ENCODE measurements around the gene RPS6KB2. TPM values are rescaled to one million over a fixed set of nuclear protein-coding genes. Genes with fewer than 3 reads are reported as not detected.

Gene RPS6KB2
- total and polyA plus RNA-seq, 9 of the 15 experiments (the other 6 are each of a cell fraction or from before 2014, with no cell fraction given), result 0.42 to 122 (median 82.6) TPM

DNA sequence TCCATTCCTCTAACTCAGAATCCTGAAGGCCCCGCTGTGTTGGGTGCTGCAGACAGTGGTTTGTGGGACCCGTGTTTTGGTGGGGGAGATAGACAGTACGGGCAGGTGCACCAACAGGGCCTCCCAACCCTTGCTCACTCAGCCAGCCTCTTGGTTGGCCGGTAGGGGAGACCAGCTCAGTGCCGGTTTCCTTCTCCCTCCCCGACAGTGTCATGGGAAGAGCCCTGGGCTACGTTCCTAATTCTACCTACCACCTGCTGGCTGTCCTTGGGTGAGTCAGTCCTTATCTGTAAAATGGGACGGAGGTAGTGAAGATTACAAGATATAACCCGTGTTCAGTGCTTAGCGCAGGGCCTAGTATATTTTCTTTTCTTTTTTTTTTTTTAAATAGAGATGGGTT is 34.9 kb downstream of the RPS6KB2 start (continued):
- TF ChIP-seq, protein P1, sequence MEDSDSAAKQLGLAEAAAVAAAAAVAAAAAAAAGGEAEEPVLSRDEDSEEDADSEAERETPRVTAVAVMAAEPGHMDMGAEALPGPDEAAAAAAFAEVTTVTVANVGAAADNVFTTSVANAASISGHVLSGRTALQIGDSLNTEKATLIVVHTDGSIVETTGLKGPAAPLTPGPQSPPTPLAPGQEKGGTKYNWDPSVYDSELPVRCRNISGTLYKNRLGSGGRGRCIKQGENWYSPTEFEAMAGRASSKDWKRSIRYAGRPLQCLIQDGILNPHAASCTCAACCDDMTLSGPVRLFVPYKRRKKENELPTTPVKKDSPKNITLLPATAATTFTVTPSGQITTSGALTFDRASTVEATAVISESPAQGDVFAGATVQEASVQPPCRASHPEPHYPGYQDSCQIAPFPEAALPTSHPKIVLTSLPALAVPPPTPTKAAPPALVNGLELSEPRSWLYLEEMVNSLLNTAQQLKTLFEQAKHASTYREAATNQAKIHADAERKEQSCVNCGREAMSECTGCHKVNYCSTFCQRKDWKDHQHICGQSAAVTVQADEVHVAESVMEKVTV (CRISPR knock-in tag; IDR thresholded peaks at IDR 0.05), result no peak
- TF ChIP-seq, protein P2, sequence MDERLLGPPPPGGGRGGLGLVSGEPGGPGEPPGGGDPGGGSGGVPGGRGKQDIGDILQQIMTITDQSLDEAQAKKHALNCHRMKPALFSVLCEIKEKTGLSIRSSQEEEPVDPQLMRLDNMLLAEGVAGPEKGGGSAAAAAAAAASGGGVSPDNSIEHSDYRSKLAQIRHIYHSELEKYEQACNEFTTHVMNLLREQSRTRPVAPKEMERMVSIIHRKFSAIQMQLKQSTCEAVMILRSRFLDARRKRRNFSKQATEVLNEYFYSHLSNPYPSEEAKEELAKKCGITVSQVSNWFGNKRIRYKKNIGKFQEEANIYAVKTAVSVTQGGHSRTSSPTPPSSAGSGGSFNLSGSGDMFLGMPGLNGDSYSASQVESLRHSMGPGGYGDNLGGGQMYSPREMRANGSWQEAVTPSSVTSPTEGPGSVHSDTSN (CRISPR knock-in tag; IDR thresholded peaks at IDR 0.05; ENCODE audit: low read depth), result no peak
- TF ChIP-seq, protein P2 (tag; conservative IDR thresholded peaks at IDR 0.05; ENCODE audit: low read depth), result no peak
- TF ChIP-seq NELFE (IDR thresholded peaks at IDR 0.05; ENCODE audit: insufficient read depth, insufficient read length), result no peak
- no peak for TF ChIP-seq RBM15 (IDR thresholded peaks at IDR 0.05; ENCODE audit: insufficient read depth, low read length)
- TF ChIP-seq, protein P3, sequence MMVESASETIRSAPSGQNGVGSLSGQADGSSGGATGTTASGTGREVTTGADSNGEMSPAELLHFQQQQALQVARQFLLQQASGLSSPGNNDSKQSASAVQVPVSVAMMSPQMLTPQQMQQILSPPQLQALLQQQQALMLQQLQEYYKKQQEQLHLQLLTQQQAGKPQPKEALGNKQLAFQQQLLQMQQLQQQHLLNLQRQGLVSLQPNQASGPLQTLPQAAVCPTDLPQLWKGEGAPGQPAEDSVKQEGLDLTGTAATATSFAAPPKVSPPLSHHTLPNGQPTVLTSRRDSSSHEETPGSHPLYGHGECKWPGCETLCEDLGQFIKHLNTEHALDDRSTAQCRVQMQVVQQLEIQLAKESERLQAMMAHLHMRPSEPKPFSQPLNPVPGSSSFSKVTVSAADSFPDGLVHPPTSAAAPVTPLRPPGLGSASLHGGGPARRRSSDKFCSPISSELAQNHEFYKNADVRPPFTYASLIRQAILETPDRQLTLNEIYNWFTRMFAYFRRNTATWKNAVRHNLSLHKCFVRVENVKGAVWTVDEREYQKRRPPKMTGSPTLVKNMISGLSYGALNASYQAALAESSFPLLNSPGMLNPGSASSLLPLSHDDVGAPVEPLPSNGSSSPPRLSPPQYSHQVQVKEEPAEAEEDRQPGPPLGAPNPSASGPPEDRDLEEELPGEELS (CRISPR knock-in tag; IDR thresholded peaks at IDR 0.05; ENCODE audit: borderline replicate concordance), result no peak
- TF ChIP-seq, protein P4, sequence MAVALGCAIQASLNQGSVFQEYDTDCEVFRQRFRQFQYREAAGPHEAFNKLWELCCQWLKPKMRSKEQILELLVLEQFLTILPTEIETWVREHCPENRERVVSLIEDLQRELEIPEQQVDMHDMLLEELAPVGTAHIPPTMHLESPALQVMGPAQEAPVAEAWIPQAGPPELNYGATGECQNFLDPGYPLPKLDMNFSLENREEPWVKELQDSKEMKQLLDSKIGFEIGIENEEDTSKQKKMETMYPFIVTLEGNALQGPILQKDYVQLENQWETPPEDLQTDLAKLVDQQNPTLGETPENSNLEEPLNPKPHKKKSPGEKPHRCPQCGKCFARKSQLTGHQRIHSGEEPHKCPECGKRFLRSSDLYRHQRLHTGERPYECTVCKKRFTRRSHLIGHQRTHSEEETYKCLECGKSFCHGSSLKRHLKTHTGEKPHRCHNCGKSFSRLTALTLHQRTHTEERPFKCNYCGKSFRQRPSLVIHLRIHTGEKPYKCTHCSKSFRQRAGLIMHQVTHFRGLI (CRISPR knock-in tag; IDR thresholded peaks at IDR 0.05), result no peak
- peak; percentile 66; the same call in 1 of the 2 replicates for TF ChIP-seq ESRRA (IDR thresholded peaks at IDR 0.05; ENCODE audit: borderline replicate concordance, low read depth)
- TF ChIP-seq RAD21 (CRISPR knock-in tag; conservative IDR thresholded peaks at IDR 0.05 in 1 of 2, IDR thresholded peaks at IDR 0.05 in 1 of 2), result peak in 1 of 2 experiments; percentile 29; a peak in 2 of 4 replicates
- TF ChIP-seq SMARCE1 (IDR thresholded peaks at IDR 0.05), result peak; percentile 44; the same call in 1 of the 2 replicates
- TF ChIP-seq, protein P5, sequence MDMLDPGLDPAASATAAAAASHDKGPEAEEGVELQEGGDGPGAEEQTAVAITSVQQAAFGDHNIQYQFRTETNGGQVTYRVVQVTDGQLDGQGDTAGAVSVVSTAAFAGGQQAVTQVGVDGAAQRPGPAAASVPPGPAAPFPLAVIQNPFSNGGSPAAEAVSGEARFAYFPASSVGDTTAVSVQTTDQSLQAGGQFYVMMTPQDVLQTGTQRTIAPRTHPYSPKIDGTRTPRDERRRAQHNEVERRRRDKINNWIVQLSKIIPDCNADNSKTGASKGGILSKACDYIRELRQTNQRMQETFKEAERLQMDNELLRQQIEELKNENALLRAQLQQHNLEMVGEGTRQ (CRISPR knock-in tag; IDR thresholded peaks at IDR 0.05), result no peak
- TF ChIP-seq NCOA2 (IDR thresholded peaks at IDR 0.05; ENCODE audit: partially characterized antibody in 2 of 2), result no peak
- TF ChIP-seq ZNF76 (CRISPR knock-in tag; IDR thresholded peaks at IDR 0.05; ENCODE audit: borderline replicate concordance), result no peak
- TF ChIP-seq, protein P6, sequence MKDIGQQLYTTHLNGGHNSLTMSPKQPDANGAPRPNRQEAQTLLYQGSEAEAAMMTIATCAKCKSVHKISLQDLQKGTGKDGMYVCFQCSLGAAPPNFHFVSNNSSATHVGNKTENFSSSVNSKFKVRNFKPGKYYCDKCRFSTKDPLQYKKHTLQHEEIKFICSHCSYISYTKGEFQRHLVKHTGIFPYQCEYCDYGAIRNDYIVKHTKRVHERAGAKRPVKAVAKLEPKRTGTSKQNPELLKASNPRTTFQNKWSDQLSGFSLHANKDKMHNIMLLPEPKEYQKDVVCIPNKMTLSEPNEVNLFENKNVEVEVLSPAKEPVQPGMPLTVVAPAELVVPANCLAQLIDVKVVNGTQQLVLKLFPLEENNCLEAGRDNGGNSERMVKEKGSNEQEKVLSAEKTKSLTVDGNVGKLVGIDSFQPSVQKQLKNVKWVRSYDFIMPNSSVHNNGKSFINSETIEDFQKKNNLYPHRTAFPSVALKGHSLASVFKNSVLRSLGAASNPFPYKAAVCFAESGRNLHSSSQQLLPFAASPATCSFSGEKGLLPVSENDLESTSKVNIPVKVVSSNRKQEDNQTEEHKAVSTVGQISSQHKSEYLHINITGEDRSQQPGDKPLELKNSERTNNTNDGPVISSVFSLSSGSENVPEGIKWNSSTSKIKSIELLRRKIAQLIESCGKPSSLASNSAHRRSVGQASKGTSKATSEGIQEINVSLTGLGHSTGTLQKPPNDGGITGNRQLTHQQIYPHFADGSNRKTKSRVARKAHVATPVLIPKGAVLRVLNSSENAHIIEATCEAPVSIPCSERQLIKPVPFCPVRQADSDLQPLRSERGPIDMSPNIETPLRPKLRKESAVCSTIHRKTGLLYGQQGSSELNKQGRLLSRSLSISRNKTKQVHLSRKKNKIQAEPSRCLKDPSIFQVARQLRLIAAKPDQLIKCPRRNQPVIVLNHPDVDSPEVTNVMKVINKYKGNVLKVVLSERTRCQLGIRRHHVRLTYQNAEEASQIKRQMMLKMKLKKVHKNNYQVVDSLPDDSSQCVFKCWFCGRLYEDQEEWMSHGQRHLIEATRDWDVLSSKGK (CRISPR knock-in tag; IDR thresholded peaks at IDR 0.05), result no peak
- no peak for TF ChIP-seq CBFB (CRISPR knock-in tag; IDR thresholded peaks at IDR 0.05)

Data from K562 (cell line).